Measurements from ENCODE around the gene RSPO3. TPM values are rescaled to one million over a fixed set of nuclear protein-coding genes. Genes with fewer than 3 reads are reported as not detected.

RSPO3 gene
- total RNA-seq, 1 experiment from 2014 or later = not detected

DNA sequence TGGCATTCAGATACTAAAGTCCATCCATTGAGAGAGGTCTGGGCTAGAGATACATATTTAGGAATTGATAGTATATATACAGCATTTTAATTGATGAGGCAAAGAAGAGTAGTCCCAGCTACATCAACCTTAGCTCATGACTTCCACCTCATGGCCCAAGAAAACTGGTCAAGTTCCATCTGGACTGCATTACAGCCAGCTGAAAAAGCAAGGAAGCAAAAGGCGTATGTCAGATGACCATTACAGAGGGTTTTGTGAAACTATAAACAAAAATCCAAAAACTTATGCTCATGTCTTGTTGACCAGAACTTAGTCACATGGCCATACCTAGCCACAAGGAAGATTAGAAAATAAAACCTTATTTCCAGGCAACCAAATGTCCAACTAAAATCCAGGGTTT, 101.4 kb downstream of the RSPO3 start:
- Histone ChIP-seq H3K4me2 (ENCODE audit: low read length) (no peak overlapping the region), H3K79me2 (ENCODE audit: insufficient read depth, low read length) (no peaks in the 10 kb centered on the region), H3K4me3 (replicated peaks in 1 of 2; ENCODE audit: low read depth in 1 of 2, low read length in 2 of 2) (no peak overlapping the region), H3K4me1 (ENCODE audit: control insufficient read depth in 1 of 2, insufficient read depth in 2 of 2, low read length in 2 of 2) (no peaks in the 10 kb centered on the region), H3K9me3 (ENCODE audit: control insufficient read depth in 1 of 2, insufficient read depth in 1 of 2, low read depth in 1 of 2, low read length in 2 of 2) (no peaks in the 10 kb centered on the region), H3K9me2 (ENCODE audit: insufficient read depth) (no peaks in the 10 kb centered on the region), H3K27ac (ENCODE audit: low read depth, low read length) (no peak overlapping the region), H3K36me3 (ENCODE audit: control insufficient read depth in 1 of 2, insufficient read depth in 2 of 2, low read length in 2 of 2) (no peaks in the 10 kb centered on the region), H3K27me3 (ENCODE audit: insufficient read depth, low read length) (0 out of 2 replicates have a peak, but pooled peaks cover 9% of the 10 kb centered on the region), H2AFZ (ENCODE audit: low read depth, low read length, poor library complexity, severe bottlenecking) (no peak overlapping the region), H4K20me1 (ENCODE audit: insufficient read depth) (no peaks in the 10 kb centered on the region), H3K9ac (ENCODE audit: low read length) (no peak overlapping the region)
- DNase-seq (ENCODE audit: low read depth, low spot score) (no peak), ATAC-seq (no peak)
- TF ChIP-seq RAD21 (IDR thresholded peaks at IDR 0.05; ENCODE audit: low read depth) (no peak), CBX3 (IDR thresholded peaks at IDR 0.05; ENCODE audit: low read depth) (no peak), EZH2 (IDR thresholded peaks at IDR 0.05) (no peak), EGR1 (IDR thresholded peaks at IDR 0.05; ENCODE audit: low read depth) (no peak), SP1 (IDR thresholded peaks at IDR 0.05; ENCODE audit: low read depth) (no peak), SRF (IDR thresholded peaks at IDR 0.05; ENCODE audit: low read depth) (no peak), FOSL1 (IDR thresholded peaks at IDR 0.05; ENCODE audit: low read depth) (no peak), SIN3A (IDR thresholded peaks at IDR 0.05; ENCODE audit: low read depth) (no peak), YY1 (IDR thresholded peaks at IDR 0.05; ENCODE audit: extremely low read depth, insufficient replicate concordance, low read depth, low read length) (no peak), ELF1 (IDR thresholded peaks at IDR 0.05; ENCODE audit: borderline replicate concordance, low read depth) (no peak), ZNF274 (IDR thresholded peaks at IDR 0.05; ENCODE audit: low read depth, low read length) (no peak), EZH2phosphoT487 (IDR thresholded peaks at IDR 0.05; ENCODE audit: borderline replicate concordance) (no peak), POLR2AphosphoS5 (IDR thresholded peaks at IDR 0.05; ENCODE audit: low read depth, low read length) (no peak), POLR2A (IDR thresholded peaks at IDR 0.05; ENCODE audit: borderline replicate concordance, extremely low read depth, insufficient read depth, insufficient read length) (no peak)
- TF ChIP-seq, protein P1, sequence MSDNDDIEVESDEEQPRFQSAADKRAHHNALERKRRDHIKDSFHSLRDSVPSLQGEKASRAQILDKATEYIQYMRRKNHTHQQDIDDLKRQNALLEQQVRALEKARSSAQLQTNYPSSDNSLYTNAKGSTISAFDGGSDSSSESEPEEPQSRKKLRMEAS (IDR thresholded peaks at IDR 0.05) = no peak
- TF ChIP-seq, protein P2, sequence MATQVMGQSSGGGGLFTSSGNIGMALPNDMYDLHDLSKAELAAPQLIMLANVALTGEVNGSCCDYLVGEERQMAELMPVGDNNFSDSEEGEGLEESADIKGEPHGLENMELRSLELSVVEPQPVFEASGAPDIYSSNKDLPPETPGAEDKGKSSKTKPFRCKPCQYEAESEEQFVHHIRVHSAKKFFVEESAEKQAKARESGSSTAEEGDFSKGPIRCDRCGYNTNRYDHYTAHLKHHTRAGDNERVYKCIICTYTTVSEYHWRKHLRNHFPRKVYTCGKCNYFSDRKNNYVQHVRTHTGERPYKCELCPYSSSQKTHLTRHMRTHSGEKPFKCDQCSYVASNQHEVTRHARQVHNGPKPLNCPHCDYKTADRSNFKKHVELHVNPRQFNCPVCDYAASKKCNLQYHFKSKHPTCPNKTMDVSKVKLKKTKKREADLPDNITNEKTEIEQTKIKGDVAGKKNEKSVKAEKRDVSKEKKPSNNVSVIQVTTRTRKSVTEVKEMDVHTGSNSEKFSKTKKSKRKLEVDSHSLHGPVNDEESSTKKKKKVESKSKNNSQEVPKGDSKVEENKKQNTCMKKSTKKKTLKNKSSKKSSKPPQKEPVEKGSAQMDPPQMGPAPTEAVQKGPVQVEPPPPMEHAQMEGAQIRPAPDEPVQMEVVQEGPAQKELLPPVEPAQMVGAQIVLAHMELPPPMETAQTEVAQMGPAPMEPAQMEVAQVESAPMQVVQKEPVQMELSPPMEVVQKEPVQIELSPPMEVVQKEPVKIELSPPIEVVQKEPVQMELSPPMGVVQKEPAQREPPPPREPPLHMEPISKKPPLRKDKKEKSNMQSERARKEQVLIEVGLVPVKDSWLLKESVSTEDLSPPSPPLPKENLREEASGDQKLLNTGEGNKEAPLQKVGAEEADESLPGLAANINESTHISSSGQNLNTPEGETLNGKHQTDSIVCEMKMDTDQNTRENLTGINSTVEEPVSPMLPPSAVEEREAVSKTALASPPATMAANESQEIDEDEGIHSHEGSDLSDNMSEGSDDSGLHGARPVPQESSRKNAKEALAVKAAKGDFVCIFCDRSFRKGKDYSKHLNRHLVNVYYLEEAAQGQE (IDR thresholded peaks at IDR 0.05; ENCODE audit: low read depth) = no peak
- TF ChIP-seq, protein P3, sequence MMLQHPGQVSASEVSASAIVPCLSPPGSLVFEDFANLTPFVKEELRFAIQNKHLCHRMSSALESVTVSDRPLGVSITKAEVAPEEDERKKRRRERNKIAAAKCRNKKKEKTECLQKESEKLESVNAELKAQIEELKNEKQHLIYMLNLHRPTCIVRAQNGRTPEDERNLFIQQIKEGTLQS (IDR thresholded peaks at IDR 0.05) = no peak
- TF ChIP-seq, protein P4, sequence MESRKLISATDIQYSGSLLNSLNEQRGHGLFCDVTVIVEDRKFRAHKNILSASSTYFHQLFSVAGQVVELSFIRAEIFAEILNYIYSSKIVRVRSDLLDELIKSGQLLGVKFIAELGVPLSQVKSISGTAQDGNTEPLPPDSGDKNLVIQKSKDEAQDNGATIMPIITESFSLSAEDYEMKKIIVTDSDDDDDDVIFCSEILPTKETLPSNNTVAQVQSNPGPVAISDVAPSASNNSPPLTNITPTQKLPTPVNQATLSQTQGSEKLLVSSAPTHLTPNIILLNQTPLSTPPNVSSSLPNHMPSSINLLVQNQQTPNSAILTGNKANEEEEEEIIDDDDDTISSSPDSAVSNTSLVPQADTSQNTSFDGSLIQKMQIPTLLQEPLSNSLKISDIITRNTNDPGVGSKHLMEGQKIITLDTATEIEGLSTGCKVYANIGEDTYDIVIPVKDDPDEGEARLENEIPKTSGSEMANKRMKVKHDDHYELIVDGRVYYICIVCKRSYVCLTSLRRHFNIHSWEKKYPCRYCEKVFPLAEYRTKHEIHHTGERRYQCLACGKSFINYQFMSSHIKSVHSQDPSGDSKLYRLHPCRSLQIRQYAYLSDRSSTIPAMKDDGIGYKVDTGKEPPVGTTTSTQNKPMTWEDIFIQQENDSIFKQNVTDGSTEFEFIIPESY (IDR thresholded peaks at IDR 0.05; ENCODE audit: extremely low read depth, insufficient replicate concordance, low read length) = no peak
- RAD21 ChIA-PET (ENCODE audit: low non-redundant PET in 1 of 2, low total read pairs in 2 of 2, uncharacterized antibody in 2 of 2, unreplicated experiment in 2 of 2) = no interaction called here
- CTCF ChIA-PET = no interaction called here
- no TSS peak for BruUV-seq (replicated peaks)
- intact Hi-C loops (cut with micrococcal nuclease) = no loop called here
- POLR2A ChIA-PET = no interaction called here
